GM23338 (cell line): ENCODE data around the gene PRR14L.

Source experiments
- POLR2AphosphoS5 ChIP-seq: IDR thresholded peaks from 2 replicates; pipeline ENCODE4 v1.6.1; 2016; ENCODE audit warnings: antibody characterized with exemption, low read depth
- TF ChIP-seq, protein P1 (sequence below), 2 experiments: fragments of 200-600 bp in 1 of 2; sonication (generic) in 1 of 2; conservative IDR thresholded peaks; 2 replicates each; pipeline versions ENCODE4 v1.5.1 to v1.6.1; 2016 to 2017; ENCODE audit warnings: antibody characterized with exemption in 2 of 2, low read depth in 2 of 2, mild to moderate bottlenecking in 2 of 2, moderate library complexity in 1 of 2

DNA sequence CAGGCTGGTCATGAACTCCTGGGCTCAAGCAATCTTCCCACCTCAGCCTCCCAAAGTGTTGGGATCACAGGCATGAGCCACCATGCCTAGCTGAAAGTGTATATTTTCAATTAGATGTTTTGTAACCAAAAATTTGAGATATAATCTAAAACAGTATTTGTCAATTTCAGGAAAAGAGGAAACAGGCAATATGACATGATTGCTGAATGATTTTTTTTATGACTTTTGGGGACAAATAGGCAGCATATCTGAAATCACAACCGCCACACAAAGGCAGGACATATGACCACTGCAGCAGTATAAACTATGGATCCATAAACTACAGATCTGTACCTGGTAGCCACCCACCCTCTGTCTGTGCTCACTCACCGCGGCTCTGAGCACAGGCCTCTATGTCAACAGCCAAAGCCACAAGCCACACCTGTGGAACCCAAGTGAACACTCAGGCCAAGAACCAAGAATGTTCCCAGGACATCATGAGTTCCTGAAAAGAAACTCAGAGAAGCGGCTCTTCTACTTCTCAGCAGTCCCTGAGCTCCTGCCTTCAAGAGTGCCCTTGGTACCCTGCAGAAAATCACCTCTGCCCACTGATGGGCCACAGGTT, 110.4 kb downstream of the PRR14L start:
- TF ChIP-seq, protein P1, sequence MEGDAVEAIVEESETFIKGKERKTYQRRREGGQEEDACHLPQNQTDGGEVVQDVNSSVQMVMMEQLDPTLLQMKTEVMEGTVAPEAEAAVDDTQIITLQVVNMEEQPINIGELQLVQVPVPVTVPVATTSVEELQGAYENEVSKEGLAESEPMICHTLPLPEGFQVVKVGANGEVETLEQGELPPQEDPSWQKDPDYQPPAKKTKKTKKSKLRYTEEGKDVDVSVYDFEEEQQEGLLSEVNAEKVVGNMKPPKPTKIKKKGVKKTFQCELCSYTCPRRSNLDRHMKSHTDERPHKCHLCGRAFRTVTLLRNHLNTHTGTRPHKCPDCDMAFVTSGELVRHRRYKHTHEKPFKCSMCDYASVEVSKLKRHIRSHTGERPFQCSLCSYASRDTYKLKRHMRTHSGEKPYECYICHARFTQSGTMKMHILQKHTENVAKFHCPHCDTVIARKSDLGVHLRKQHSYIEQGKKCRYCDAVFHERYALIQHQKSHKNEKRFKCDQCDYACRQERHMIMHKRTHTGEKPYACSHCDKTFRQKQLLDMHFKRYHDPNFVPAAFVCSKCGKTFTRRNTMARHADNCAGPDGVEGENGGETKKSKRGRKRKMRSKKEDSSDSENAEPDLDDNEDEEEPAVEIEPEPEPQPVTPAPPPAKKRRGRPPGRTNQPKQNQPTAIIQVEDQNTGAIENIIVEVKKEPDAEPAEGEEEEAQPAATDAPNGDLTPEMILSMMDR (conservative IDR thresholded peaks at IDR 0.05; ENCODE audit: low read depth in 2 of 2): no peak
- no peak for TF ChIP-seq POLR2AphosphoS5
